ENCODE data around the gene ZCCHC14. TPM values are rescaled to one million over a fixed set of nuclear protein-coding genes. Genes with fewer than 3 reads are reported as not detected.

The ZCCHC14 gene
- total and polyA plus RNA-seq, 2 of the 13 experiments (the other 11 are each of a cell fraction or from before 2014, with no cell fraction given) = 12.4 to 12.5 TPM

DNA sequence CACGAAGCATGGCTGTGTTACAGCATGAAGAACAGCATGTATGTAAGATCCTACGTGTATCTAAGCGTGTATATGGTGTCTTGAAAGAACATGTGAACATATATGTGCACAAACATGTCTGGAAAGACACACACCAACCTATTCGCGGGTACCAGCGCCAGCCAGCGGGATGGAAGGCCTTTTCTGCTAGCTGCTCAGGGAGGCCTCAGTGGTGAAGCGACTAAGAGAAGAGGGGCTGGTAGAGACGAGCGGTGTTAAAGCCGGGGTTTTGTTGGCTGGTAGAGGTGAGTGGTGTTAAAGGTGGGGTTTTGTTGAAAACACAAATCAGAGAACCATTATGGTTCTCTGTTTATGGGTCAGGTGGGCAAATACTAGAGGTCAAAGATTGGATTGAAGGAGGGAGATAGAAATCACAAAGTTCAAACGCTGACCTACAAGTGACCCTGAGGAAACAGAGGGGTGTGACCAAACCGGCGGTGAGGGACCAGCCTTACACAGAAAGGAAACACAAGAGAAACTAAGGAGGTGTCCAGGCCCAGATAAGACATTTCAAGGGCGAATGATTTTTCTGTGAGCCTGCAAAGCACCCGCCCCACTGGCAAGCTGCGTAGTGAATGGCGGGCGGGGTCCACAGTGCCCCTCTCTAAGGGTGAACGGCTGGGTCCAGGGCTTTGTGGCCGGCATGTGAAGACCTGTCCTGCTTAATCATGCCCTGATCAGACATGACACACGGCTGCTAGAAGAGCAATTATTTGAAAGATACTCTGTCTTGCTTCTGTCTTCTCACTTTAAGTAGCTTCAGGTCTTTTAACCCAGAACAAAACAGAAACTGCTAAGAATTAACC, 8.1 kb downstream of the ZCCHC14 start (continued):
- no peak for TF ChIP-seq ZNF616 (CRISPR knock-in tag; IDR thresholded peaks at IDR 0.05; ENCODE audit: low read depth)
- TF ChIP-seq, protein P1, sequence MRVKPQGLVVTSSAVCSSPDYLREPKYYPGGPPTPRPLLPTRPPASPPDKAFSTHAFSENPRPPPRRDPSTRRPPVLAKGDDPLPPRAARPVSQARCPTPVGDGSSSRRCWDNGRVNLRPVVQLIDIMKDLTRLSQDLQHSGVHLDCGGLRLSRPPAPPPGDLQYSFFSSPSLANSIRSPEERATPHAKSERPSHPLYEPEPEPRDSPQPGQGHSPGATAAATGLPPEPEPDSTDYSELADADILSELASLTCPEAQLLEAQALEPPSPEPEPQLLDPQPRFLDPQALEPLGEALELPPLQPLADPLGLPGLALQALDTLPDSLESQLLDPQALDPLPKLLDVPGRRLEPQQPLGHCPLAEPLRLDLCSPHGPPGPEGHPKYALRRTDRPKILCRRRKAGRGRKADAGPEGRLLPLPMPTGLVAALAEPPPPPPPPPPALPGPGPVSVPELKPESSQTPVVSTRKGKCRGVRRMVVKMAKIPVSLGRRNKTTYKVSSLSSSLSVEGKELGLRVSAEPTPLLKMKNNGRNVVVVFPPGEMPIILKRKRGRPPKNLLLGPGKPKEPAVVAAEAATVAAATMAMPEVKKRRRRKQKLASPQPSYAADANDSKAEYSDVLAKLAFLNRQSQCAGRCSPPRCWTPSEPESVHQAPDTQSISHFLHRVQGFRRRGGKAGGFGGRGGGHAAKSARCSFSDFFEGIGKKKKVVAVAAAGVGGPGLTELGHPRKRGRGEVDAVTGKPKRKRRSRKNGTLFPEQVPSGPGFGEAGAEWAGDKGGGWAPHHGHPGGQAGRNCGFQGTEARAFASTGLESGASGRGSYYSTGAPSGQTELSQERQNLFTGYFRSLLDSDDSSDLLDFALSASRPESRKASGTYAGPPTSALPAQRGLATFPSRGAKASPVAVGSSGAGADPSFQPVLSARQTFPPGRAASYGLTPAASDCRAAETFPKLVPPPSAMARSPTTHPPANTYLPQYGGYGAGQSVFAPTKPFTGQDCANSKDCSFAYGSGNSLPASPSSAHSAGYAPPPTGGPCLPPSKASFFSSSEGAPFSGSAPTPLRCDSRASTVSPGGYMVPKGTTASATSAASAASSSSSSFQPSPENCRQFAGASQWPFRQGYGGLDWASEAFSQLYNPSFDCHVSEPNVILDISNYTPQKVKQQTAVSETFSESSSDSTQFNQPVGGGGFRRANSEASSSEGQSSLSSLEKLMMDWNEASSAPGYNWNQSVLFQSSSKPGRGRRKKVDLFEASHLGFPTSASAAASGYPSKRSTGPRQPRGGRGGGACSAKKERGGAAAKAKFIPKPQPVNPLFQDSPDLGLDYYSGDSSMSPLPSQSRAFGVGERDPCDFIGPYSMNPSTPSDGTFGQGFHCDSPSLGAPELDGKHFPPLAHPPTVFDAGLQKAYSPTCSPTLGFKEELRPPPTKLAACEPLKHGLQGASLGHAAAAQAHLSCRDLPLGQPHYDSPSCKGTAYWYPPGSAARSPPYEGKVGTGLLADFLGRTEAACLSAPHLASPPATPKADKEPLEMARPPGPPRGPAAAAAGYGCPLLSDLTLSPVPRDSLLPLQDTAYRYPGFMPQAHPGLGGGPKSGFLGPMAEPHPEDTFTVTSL (CRISPR knock-in tag; IDR thresholded peaks at IDR 0.05; ENCODE audit: borderline replicate concordance) = no peak
- TF ChIP-seq, protein P2, sequence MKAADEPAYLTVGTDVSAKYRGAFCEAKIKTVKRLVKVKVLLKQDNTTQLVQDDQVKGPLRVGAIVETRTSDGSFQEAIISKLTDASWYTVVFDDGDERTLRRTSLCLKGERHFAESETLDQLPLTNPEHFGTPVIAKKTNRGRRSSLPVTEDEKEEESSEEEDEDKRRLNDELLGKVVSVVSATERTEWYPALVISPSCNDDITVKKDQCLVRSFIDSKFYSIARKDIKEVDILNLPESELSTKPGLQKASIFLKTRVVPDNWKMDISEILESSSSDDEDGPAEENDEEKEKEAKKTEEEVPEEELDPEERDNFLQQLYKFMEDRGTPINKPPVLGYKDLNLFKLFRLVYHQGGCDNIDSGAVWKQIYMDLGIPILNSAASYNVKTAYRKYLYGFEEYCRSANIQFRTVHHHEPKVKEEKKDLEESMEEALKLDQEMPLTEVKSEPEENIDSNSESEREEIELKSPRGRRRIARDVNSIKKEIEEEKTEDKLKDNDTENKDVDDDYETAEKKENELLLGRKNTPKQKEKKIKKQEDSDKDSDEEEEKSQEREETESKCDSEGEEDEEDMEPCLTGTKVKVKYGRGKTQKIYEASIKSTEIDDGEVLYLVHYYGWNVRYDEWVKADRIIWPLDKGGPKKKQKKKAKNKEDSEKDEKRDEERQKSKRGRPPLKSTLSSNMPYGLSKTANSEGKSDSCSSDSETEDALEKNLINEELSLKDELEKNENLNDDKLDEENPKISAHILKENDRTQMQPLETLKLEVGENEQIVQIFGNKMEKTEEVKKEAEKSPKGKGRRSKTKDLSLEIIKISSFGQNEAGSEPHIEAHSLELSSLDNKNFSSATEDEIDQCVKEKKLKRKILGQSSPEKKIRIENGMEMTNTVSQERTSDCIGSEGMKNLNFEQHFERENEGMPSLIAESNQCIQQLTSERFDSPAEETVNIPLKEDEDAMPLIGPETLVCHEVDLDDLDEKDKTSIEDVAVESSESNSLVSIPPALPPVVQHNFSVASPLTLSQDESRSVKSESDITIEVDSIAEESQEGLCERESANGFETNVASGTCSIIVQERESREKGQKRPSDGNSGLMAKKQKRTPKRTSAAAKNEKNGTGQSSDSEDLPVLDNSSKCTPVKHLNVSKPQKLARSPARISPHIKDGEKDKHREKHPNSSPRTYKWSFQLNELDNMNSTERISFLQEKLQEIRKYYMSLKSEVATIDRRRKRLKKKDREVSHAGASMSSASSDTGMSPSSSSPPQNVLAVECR (CRISPR knock-in tag; IDR thresholded peaks at IDR 0.05; ENCODE audit: borderline replicate concordance) = peak; percentile 27; the same call in 1 of the 2 replicates
- TF ChIP-seq, protein P3, sequence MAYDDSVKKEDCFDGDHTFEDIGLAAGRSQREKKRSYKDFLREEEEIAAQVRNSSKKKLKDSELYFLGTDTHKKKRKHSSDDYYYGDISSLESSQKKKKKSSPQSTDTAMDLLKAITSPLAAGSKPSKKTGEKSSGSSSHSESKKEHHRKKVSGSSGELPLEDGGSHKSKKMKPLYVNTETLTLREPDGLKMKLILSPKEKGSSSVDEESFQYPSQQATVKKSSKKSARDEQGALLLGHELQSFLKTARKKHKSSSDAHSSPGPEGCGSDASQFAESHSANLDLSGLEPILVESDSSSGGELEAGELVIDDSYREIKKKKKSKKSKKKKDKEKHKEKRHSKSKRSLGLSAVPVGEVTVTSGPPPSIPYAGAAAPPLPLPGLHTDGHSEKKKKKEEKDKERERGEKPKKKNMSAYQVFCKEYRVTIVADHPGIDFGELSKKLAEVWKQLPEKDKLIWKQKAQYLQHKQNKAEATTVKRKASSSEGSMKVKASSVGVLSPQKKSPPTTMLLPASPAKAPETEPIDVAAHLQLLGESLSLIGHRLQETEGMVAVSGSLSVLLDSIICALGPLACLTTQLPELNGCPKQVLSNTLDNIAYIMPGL (CRISPR knock-in tag; IDR thresholded peaks at IDR 0.05; ENCODE audit: borderline replicate concordance in 1 of 2, low read depth in 1 of 2) = no peak
- peak; percentile 17 for TF ChIP-seq YY1 (IDR thresholded peaks at IDR 0.05; ENCODE audit: insufficient read depth, insufficient replicate concordance, low read depth, low read length)
- no peak for TF ChIP-seq ZNF607 (CRISPR knock-in tag; IDR thresholded peaks at IDR 0.05; ENCODE audit: borderline replicate concordance)
- TF ChIP-seq, protein P4, sequence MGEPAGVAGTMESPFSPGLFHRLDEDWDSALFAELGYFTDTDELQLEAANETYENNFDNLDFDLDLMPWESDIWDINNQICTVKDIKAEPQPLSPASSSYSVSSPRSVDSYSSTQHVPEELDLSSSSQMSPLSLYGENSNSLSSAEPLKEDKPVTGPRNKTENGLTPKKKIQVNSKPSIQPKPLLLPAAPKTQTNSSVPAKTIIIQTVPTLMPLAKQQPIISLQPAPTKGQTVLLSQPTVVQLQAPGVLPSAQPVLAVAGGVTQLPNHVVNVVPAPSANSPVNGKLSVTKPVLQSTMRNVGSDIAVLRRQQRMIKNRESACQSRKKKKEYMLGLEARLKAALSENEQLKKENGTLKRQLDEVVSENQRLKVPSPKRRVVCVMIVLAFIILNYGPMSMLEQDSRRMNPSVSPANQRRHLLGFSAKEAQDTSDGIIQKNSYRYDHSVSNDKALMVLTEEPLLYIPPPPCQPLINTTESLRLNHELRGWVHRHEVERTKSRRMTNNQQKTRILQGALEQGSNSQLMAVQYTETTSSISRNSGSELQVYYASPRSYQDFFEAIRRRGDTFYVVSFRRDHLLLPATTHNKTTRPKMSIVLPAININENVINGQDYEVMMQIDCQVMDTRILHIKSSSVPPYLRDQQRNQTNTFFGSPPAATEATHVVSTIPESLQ (CRISPR knock-in tag; conservative IDR thresholded peaks at IDR 0.05) = no peak
- TF ChIP-seq ZNF24 (IDR thresholded peaks at IDR 0.05) = no peak
- TF ChIP-seq GTF2F1 (IDR thresholded peaks at IDR 0.05; ENCODE audit: low read length) = no peak

All from HepG2 (cell line).